ENCODE data around the gene TROAP. TPM values are rescaled to one million over a fixed set of nuclear protein-coding genes. Genes with fewer than 3 reads are reported as not detected.

TROAP gene
- total RNA-seq, 1 donor from 2014 or later, result 31.7 TPM

- TF ChIP-seq CTCF (conservative IDR thresholded peaks at IDR 0.05; ENCODE audit: low read depth, low read length), result no peak
- no peak for DNase-seq (ENCODE audit: low read depth)
- no peak overlapping the region for H3K4me3 ChIP-seq (ENCODE audit: low read depth, low read length)
Observed at GRCh38 chr12:49325606-49326005, 2.6 kb downstream of the TROAP start.

- DNase-seq (ENCODE audit: low read depth), result no peak
- TF ChIP-seq CTCF (conservative IDR thresholded peaks at IDR 0.05; ENCODE audit: low read depth, low read length), result no peak
- no peak overlapping the region for H3K4me3 ChIP-seq (ENCODE audit: low read depth, low read length)
Observed at GRCh38 chr12:49327368-49327767, 4.3 kb downstream of the TROAP start.

- no peak overlapping the region for H3K4me3 ChIP-seq (ENCODE audit: low read depth, low read length)
- DNase-seq (ENCODE audit: low read depth), result no peak
- no peak for TF ChIP-seq CTCF (conservative IDR thresholded peaks at IDR 0.05; ENCODE audit: low read depth, low read length)
Observed at GRCh38 chr12:49327887-49328286, 4.8 kb downstream of the TROAP start.

- DNase-seq (ENCODE audit: low read depth), result no peak
- TF ChIP-seq CTCF (conservative IDR thresholded peaks at IDR 0.05; ENCODE audit: low read depth, low read length), result no peak
Observed at GRCh38 chr12:49328816-49329215, 5.8 kb downstream of the TROAP start.

GRCh38 chr12:49330032-49330619, 7.1 kb downstream of the TROAP start:
- DNase-seq (ENCODE audit: low read depth), result no peak
- TF ChIP-seq CTCF (conservative IDR thresholded peaks at IDR 0.05; ENCODE audit: low read depth, low read length), result no peak
- no peak overlapping the region for H3K4me3 ChIP-seq (ENCODE audit: low read depth, low read length)

More at GRCh38 chr12:49328816-49329215, 5.8 kb downstream of the TROAP start:
- H3K4me3 ChIP-seq (ENCODE audit: low read depth, low read length), result no peak overlapping the region

DNA sequence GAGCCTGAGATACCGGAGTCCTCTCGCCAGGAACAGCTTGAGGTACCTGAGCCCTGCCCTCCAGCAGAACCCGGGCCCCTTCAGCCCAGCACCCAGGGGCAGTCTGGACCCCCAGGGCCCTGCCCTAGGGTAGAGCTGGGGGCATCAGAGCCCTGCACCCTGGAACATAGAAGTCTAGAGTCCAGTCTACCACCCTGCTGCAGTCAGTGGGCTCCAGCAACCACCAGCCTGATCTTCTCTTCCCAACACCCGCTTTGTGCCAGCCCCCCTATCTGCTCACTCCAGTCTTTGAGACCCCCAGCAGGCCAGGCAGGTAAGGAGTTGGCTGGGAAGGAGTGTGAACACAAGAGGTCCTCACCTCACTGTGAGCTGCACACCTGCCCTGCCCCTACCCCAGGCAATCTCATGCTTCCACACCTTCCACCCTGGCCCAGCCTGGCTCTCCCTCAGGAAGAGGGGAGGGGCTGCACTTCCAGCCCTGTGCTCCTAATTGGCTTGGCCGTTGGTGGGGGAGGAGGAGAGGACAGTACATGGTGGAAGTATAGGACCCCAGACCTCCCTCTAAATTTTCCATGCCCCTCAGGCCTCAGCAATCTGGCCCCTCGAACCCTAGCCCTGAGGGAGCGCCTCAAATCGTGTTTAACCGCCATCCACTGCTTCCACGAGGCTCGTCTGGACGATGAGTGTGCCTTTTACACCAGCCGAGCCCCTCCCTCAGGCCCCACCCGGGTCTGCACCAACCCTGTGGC, 7.8 kb downstream of the TROAP start:
- no peak for DNase-seq (ENCODE audit: low read depth)
- no peak for TF ChIP-seq CTCF (conservative IDR thresholded peaks at IDR 0.05; ENCODE audit: low read depth, low read length)
- no peak overlapping the region for H3K4me3 ChIP-seq (ENCODE audit: low read depth, low read length)
